ENCODE data around the gene DNAJC18. TPM values are rescaled to one million over a fixed set of nuclear protein-coding genes. Genes with fewer than 3 reads are reported as not detected.
A peak's percentile ranks its signal among the peaks of the same experiment; 100 is the strongest.
"Not testable (repeated sequence)": the region's sequence is repeated elsewhere in the genome, so short reads cannot be mapped to it uniquely, and the experiment has no call there.

The DNAJC18 gene
- total RNA-seq (4.3 TPM), polyA plus RNA-seq (4.3 TPM)
- long read RNA-seq, donor 1 = 0 reads
- long read RNA-seq, donor 2 = 0 reads
- long read RNA-seq, donor 3, full-length matches to known transcripts = 1 of 1 reads
- long read RNA-seq, donor 3, partial matches to known transcripts = 0 of 1 reads
- long read RNA-seq, donor 3, other reads (novel, unspliced or antisense) = 0 of 1 reads
- long read RNA-seq, donor 4 = 0 reads
- long read RNA-seq, donor 5, full-length matches to known transcripts = 4 of 4 reads
- long read RNA-seq, donor 5, partial matches to known transcripts = 0 of 4 reads
- long read RNA-seq, donor 5, other reads (novel, unspliced or antisense) = 0 of 4 reads
- long read RNA-seq, donor 6, full-length matches to known transcripts = 2 of 2 reads
- long read RNA-seq, donor 6, partial matches to known transcripts = 0 of 2 reads
- long read RNA-seq, donor 6, other reads (novel, unspliced or antisense) = 0 of 2 reads
- long read RNA-seq, donor 7, full-length matches to known transcripts = 4 of 4 reads
- long read RNA-seq, donor 7, partial matches to known transcripts = 0 of 4 reads
- long read RNA-seq, donor 7, other reads (novel, unspliced or antisense) = 0 of 4 reads
- long read RNA-seq, donor 8, full-length matches to known transcripts = 1 of 1 reads
- long read RNA-seq, donor 8, partial matches to known transcripts = 0 of 1 reads
- long read RNA-seq, donor 8, other reads (novel, unspliced or antisense) = 0 of 1 reads
- long read RNA-seq, donor 9, full-length matches to known transcripts = 1 of 1 reads
- long read RNA-seq, donor 9, partial matches to known transcripts = 0 of 1 reads
- long read RNA-seq, donor 9, other reads (novel, unspliced or antisense) = 0 of 1 reads
- long read RNA-seq, donor 10 = 0 reads

DNA sequence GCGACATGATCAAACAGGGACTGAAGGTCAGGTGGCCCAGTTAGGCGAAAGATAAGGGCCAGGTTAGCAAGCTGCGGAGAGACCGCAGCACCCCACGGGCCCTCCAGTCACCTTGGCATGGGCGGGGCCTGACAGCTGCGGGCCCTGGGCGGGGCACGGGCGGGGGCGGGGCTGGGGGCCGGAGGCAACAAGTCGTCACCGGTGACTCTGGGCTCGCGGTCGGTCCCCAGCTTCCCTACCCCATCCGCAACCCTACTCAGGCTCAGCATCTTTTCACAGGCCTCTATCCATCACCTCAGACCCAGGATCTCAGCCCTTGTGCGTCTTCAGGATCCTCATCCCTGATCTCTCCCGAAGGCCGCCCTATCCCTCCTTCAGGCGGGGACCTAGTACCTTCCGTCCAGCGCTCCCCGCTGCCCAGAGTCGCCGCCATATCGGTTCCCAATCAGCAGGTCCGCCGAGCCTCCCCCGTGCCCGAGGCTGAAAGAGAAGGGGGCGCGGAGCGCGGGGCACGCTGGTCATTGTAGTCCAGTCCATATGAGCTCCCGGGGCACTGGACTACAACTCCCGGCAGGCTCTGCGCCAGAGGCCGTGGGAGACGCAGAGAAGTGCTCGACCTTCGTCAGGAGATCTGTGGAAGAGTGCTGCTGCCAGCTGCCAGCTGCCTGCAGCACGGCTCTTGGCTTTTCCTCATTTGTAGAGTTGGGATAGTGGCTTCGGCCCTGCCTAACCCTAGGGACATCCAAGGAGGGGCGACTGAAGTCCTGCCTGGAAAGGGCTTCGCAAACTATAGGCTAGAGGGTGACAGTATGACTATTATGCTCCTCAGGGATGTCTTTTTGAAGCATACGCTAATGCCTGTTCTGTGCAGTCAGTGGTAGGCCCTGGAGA, at the start of gene DNAJC18:
Gene DNAJC18, minus strand, starts transcription at position 513 of the 891 bp plus-strand sequence. Its CDS starts 80 bp downstream, at position 433.
- Histone ChIP-seq H3K27me3 (ENCODE audit: control insufficient read depth in 2 of 2, insufficient read depth in 1 of 2, low read length in 1 of 2) (no peaks in the 10 kb centered on the region), H3K27ac (ENCODE audit: low read depth in 1 of 2, low read length in 1 of 2) (peak within 1 kb of the TSS; percentile 91 to 95), H3K4me3 (ENCODE audit: low read length in 2 of 2) (peak within 1 kb of the TSS; percentile 54 to 84), H3K9me3 (ENCODE audit: control insufficient read depth in 2 of 2, insufficient read depth in 1 of 2, low read length in 1 of 2) (no peaks in the 10 kb centered on the region), H3K36me3 (ENCODE audit: control insufficient read depth in 2 of 2, insufficient read depth in 2 of 2, low read length in 1 of 2) (no peaks in the 10 kb centered on the region), H3K4me1 (ENCODE audit: control insufficient read depth in 2 of 2, insufficient read depth in 2 of 2, low read length in 2 of 2) (peaks cover 14 to 26% of the 10 kb centered on the region in 2 donors)
- 6% methylated on average over 49 of the region's 49 CpGs for WGBS
- DNase-seq (ENCODE audit: low read depth in 6 of 9, low spot score in 9 of 9) = peak; percentile 82 to 95 (median 89)

DNA sequence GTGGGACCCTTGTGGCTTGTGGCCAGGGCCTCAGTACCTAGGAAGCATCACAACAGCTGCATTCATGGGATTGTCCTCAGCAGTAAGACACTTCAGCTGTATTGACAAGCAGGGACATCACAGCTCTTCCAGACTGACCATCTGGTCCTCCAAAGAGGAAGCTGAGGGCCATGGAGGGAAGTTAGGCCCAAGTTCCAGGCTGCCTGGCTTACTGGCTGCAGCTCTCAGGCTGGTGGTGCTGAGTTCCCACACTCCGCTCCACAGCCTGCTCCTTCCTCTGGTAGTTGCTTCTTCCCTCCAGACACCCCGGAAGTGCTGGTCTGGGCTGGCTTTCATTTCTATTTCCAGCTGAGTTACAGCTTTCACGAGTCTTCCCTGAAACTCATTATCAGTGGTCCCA, 48.9 kb upstream of the DNAJC18 start:
- Histone ChIP-seq H3K4me1 (ENCODE audit: control insufficient read depth in 2 of 2, insufficient read depth in 2 of 2, low read length in 2 of 2) (peaks cover 0 to 26% of the 10 kb centered on the region in 2 donors), H3K27me3 (ENCODE audit: control insufficient read depth in 2 of 2, insufficient read depth in 1 of 2, low read length in 1 of 2) (no peaks in the 10 kb centered on the region), H3K9me3 (ENCODE audit: control insufficient read depth in 2 of 2, insufficient read depth in 1 of 2, low read length in 1 of 2) (no peaks in the 10 kb centered on the region), H3K27ac (ENCODE audit: low read depth in 1 of 2, low read length in 1 of 2) (peak overlapping the region in 1 of 2 donors; percentile 37), H3K4me3 (ENCODE audit: low read length in 2 of 2) (no peak overlapping the region), H3K36me3 (ENCODE audit: control insufficient read depth in 2 of 2, insufficient read depth in 2 of 2, low read length in 1 of 2) (no peaks in the 10 kb centered on the region)
- DNase-seq (ENCODE audit: low read depth in 6 of 9, low spot score in 9 of 9) = peak in 1 of 9 donors; percentile 48
- 46% methylated on average over 3 of the region's 3 CpGs for WGBS

GRCh38 chr5:139486201-139486600, 46.9 kb upstream of the DNAJC18 start:
- peaks cover 17 to 39% of the 10 kb centered on the region in 2 donors for H3K4me1 ChIP-seq (ENCODE audit: control insufficient read depth in 2 of 2, insufficient read depth in 2 of 2, low read length in 2 of 2)
- H3K27ac ChIP-seq (ENCODE audit: low read depth in 1 of 2, low read length in 1 of 2) = peak overlapping the region in 1 of 2 donors; percentile 18
- 95% methylated on average over 7 of the region's 7 CpGs for WGBS

DNA sequence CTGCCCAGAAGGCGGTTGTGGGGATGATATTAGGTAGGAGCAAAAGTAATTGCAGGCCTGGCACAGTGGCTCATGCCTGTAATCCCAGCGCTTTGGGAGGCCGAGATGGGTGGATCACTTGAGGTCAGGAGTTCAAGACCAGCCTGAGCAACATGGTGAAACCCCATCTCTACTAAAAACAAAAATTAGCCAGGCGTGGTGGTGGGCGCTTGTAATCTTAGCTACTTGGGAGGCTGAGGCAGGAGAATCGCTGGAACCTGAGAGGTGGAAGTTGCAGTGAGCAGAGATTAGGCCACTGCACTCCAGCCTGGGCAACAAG, 43.5 kb upstream of the DNAJC18 start:
- WGBS = 43% methylated on average over 6 of the region's 6 CpGs
- H3K4me1 ChIP-seq (ENCODE audit: control insufficient read depth in 2 of 2, insufficient read depth in 2 of 2, low read length in 2 of 2) = peaks cover 21 to 57% of the 10 kb centered on the region in 2 donors
- H3K27me3 ChIP-seq (ENCODE audit: control insufficient read depth in 2 of 2, insufficient read depth in 1 of 2, low read length in 1 of 2); DNase-seq (ENCODE audit: low read depth in 6 of 9, low spot score in 9 of 9); H3K36me3 ChIP-seq (ENCODE audit: control insufficient read depth in 2 of 2, insufficient read depth in 2 of 2, low read length in 1 of 2); H3K9me3 ChIP-seq (ENCODE audit: control insufficient read depth in 2 of 2, insufficient read depth in 1 of 2, low read length in 1 of 2): not testable (repeated sequence)
- H3K27ac ChIP-seq (ENCODE audit: low read depth in 1 of 2, low read length in 1 of 2) = peak overlapping the region; percentile 94 to 96
- peak overlapping the region in 1 of 2 donors; percentile 57 for H3K4me3 ChIP-seq (ENCODE audit: low read length in 2 of 2)

More at GRCh38 chr5:139486201-139486600, 46.9 kb upstream of the DNAJC18 start:
- Histone ChIP-seq H3K9me3 (ENCODE audit: control insufficient read depth in 2 of 2, insufficient read depth in 1 of 2, low read length in 1 of 2) (no peaks in the 10 kb centered on the region), H3K4me3 (ENCODE audit: low read length in 2 of 2) (no peak overlapping the region), H3K27me3 (ENCODE audit: control insufficient read depth in 2 of 2, insufficient read depth in 1 of 2, low read length in 1 of 2) (no peaks in the 10 kb centered on the region), H3K36me3 (ENCODE audit: control insufficient read depth in 2 of 2, insufficient read depth in 2 of 2, low read length in 1 of 2) (no peaks in the 10 kb centered on the region)
- DNase-seq (ENCODE audit: low read depth in 6 of 9, low spot score in 9 of 9) = no peak

DNA sequence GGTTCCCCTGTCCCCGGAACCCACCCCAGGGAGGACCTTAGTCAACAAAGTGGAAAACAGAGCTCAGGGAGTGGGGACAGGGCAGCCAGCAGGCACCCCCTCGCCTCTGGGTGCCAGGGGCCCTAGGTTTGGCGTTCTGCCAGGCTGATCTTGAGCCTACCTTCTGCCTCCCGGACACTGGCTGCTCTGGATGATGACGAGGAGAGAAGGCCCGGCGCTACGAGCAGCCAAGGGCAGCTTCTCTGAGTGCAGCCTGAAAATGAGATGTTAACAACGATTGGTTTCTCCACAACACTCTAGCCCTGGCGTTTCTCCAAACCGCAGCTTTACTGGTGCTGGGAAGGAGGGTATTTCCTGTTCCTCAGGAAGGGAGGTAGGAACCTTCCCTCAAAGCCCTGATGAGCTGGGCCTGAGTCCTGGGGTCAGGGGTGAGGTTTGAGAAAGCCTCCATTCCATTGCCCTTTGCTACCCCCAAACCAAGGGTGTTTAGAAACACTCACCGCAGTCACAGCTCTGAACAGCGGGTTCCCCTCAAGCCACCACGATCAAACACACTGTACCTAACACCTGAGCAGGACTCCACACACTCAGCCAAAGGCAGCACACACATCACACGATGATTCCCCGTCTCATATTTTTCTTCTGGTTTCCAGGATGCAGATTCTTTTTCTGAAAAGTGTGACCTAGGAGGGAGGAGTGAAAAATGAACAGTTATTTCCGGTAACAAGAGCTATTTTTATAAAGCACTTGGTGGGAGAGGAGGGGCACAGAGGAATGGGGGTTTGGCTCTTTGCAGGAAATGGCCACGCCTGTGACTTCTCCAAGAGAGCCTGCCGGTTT, 42.9 kb upstream of the DNAJC18 start, which contains the start of gene STING1:
Gene STING1, minus strand, starts transcription at position 709 of the 840 bp plus-strand sequence. CDS start 1,054 bp downstream, outside the sequence.
- under 1% methylated on average over 19 of the region's 19 CpGs for WGBS

DNA sequence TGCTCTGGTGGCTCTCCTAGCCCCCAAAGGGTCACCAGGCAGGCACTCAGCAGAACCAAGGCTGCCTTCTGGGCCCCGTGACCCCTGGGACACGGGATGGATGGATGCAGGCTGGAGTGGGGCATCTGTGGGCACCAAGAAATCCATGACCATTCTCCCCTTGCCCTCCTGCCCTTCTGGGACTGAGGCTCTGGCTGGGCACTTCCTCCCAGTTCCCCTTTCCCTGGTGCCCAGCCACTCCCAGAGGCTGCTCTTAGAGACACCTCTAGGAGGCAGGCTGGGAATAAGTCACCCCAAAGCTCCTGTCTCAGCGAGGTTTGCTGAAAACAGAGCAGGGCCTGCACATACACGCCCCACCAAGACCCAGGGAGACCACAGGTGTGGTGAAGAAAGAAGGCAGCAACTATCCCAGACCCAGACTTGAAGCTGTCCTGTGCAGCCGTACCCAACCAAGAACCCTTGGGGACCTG, 42.3 kb upstream of the DNAJC18 start:
- no peak for DNase-seq (ENCODE audit: low read depth in 6 of 9, low spot score in 9 of 9)
- Histone ChIP-seq H3K27me3 (ENCODE audit: control insufficient read depth in 2 of 2, insufficient read depth in 1 of 2, low read length in 1 of 2) (no peaks in the 10 kb centered on the region), H3K4me1 (ENCODE audit: control insufficient read depth in 2 of 2, insufficient read depth in 2 of 2, low read length in 2 of 2) (peaks cover 21 to 59% of the 10 kb centered on the region in 2 donors), H3K9me3 (ENCODE audit: control insufficient read depth in 2 of 2, insufficient read depth in 1 of 2, low read length in 1 of 2) (no peaks in the 10 kb centered on the region), H3K4me3 (ENCODE audit: low read length in 2 of 2) (peak overlapping the region; percentile 47 to 57), H3K27ac (ENCODE audit: low read depth in 1 of 2, low read length in 1 of 2) (peak overlapping the region; percentile 94 to 96), H3K36me3 (ENCODE audit: control insufficient read depth in 2 of 2, insufficient read depth in 2 of 2, low read length in 1 of 2) (peaks cover 12 to 16% of the 10 kb centered on the region in 2 donors)
- WGBS = 12% methylated on average over 5 of the region's 5 CpGs

More for the DNA sequence above, 42.9 kb upstream of the DNAJC18 start, which contains the start of gene STING1:
- Histone ChIP-seq H3K4me1 (ENCODE audit: control insufficient read depth in 2 of 2, insufficient read depth in 2 of 2, low read length in 2 of 2) (peaks cover 21 to 57% of the 10 kb centered on the region in 2 donors), H3K9me3 (ENCODE audit: control insufficient read depth in 2 of 2, insufficient read depth in 1 of 2, low read length in 1 of 2) (no peaks in the 10 kb centered on the region), H3K4me3 (ENCODE audit: low read length in 2 of 2) (peak within 1 kb of the TSS; percentile 47 to 57), H3K27ac (ENCODE audit: low read depth in 1 of 2, low read length in 1 of 2) (peak within 1 kb of the TSS; percentile 94 to 96), H3K27me3 (ENCODE audit: control insufficient read depth in 2 of 2, insufficient read depth in 1 of 2, low read length in 1 of 2) (no peaks in the 10 kb centered on the region), H3K36me3 (ENCODE audit: control insufficient read depth in 2 of 2, insufficient read depth in 2 of 2, low read length in 1 of 2) (peaks cover 9 to 13% of the 10 kb centered on the region in 2 donors)
- DNase-seq (ENCODE audit: low read depth in 6 of 9, low spot score in 9 of 9) = peak in 3 of 9 donors; percentile 41 to 81 (median 44)

GRCh38 chr5:139481122-139481533, 41.8 kb upstream of the DNAJC18 start:
- WGBS = 24% methylated on average over 12 of the region's 12 CpGs
- H3K4me3 ChIP-seq (ENCODE audit: low read length in 2 of 2) = peak overlapping the region; percentile 47 to 57
- peaks cover 13 to 18% of the 10 kb centered on the region in 2 donors for H3K36me3 ChIP-seq (ENCODE audit: control insufficient read depth in 2 of 2, insufficient read depth in 2 of 2, low read length in 1 of 2)
- H3K27me3 ChIP-seq (ENCODE audit: control insufficient read depth in 2 of 2, insufficient read depth in 1 of 2, low read length in 1 of 2) = no peaks in the 10 kb centered on the region
- peak overlapping the region; percentile 94 to 96 for H3K27ac ChIP-seq (ENCODE audit: low read depth in 1 of 2, low read length in 1 of 2)
- DNase-seq (ENCODE audit: low read depth in 6 of 9, low spot score in 9 of 9) = no peak
- no peaks in the 10 kb centered on the region for H3K9me3 ChIP-seq (ENCODE audit: control insufficient read depth in 2 of 2, insufficient read depth in 1 of 2, low read length in 1 of 2)
- peaks cover 23 to 57% of the 10 kb centered on the region in 2 donors for H3K4me1 ChIP-seq (ENCODE audit: control insufficient read depth in 2 of 2, insufficient read depth in 2 of 2, low read length in 2 of 2)
